CD4-positive, alpha-beta T cell treated with Interleukin-1 beta for 1 hour (primary cell): ENCODE measurements around the gene PROM1.

ENCODE experiments used
- DNase-seq, 2 donors: peaks; one replicate each; pipeline ENCODE4 v3.0.0-alpha.2; 2020 to 2022

The PROM1 gene

DNA sequence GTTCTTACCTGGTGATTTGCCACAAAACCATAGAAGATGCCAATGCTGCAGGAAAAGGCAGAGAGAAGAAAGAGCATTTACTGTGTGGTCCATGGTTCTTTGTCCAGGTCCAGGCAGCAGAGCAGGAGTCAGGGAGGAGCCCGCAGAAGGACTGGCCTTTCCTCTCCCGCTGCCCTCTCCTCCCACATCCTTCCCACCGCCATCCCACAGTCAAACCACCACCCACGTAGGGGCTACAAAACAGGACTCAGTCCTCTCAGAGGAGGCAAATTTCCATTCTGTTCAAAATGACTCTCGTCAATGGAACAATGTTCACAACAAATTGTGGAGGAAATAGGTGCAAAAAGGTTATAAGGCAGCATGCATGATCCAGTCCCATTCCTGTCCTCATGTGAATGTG is 58.6 kb downstream of the PROM1 start:
- no peak for DNase-seq

DNA sequence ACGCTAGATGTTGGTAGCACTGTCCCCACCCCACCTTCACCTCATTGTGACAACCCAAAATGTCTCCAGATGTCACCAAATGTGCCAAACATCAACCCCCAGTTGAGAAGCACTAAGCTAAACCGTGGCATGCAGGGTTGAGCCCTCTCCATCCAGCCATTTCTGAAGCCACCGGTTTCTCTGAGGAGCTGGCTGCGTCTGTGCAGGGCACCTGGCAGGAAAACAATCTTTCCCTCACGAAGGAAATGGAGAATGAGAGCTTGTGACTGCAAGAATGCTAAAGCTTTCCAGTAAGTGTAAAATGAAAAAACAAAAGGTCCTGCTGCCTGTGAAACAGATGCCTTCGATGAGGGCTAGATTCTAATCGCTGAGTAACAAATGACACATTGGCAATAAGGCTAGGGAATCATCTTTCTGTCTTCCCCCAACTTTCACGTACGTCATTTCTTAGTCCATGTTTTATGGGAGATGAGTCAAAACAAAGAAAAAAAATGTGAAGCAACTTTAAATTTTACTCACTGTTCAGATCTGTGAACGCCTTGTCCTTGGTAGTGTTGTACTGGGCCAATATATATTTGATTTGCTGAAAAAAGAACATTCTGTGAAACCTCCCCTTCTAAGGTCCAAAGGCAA is 59.9 kb downstream of the PROM1 start:
- DNase-seq, result no peak

DNA sequence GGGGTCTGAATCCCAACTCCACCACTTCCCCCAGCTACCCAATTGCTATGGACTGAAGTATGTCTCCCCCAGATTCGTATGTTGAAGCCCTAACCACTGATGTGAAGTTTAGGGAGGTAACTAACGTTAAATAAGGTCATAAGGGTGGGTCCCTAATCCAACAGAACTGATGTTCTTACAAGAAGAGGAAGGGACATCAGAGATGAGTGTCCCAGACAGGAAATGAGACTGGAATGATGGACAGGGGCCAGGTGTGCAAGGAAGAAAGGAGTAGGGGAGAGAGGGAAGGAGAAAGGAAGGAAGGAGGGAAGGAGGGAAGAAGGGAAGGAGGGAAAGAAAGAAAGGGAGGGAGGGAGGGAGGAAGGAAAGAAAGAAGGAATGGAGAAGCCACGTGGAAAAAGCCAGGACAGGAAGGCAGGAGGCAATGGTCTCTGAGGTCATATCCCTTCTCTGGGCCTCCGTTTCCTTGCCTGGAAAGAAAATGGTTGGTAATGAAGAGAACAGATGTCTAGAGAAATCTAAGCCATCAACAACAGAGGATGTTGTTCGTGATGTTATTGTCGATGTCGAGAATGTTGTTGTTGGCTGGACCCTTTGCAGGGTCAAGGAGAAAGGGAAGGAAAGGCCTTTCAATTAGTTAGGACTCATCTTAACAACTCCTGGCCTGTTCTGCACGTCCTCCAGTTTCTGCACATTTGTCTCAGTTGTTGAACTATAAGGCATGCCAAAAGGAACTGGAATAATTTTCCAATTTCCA is 61.8 kb downstream of the PROM1 start:
- DNase-seq, result no peak

DNA sequence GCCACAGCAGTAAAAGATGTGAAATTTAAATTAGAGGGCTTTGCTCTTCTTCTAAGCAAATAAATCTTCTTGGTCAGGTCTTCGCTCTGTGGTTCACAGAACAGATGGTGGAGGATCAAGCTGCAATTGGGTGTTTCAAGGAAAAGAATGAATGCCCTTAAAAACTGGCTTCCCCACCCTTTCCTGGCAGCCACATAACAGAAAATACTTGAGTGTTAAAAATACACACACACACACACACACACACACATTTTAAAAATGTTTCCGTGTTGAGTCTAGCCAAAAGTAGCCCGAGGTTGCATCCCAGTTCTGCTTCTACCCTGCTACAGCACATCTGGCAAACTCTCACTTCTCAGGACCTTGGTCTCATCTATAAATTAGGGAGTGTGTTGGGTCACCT is 64.2 kb downstream of the PROM1 start:
- DNase-seq, result no peak

DNA sequence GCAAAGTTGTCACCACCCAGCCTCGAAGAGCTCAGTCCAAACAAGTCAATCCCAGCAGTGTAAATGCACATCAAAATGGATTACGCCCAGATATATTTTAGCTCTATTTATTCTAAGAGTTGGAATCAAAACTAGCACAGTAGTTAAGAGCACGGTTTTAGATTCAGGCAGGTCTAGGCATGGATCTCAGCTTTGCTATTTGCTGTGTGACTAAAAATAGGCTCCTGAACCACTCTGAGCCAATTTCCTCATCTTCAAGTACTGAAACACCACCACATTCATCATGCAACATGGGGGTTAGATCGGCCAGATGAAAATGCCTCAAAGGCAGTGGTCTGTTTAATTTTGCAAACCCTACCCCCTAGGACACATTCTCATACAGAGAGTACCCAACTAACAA is 65.0 kb downstream of the PROM1 start:
- DNase-seq, result no peak

DNA sequence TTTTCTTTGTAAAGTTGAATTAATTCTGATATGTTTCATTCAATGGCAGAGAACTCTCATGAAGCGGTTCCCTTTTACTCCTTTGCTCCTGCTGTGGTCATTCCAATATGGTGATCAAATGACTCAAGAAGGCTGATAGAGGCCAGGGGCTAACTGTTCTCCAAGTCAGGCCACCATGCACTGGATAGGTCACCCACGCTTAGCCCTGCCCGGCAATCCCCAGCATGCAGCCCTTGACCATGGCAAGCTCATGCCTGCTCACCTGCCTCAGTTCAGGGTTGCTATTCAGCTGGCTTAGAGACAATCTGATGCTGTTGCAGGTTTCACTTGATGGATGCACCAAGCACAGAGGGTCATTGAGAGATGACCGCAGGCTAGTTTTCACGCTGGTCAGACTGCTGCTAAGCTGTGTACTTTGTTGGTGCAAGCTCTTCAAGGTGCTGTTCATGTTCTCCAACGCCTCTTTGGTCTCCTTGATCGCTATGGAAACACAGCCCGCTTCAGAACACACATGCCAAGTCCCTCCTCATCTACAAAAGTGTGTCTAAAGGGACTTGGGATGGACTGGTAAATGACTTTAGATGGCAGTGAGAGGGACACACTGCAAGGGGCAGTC is 65.7 kb downstream of the PROM1 start:
- DNase-seq, result no peak

DNA sequence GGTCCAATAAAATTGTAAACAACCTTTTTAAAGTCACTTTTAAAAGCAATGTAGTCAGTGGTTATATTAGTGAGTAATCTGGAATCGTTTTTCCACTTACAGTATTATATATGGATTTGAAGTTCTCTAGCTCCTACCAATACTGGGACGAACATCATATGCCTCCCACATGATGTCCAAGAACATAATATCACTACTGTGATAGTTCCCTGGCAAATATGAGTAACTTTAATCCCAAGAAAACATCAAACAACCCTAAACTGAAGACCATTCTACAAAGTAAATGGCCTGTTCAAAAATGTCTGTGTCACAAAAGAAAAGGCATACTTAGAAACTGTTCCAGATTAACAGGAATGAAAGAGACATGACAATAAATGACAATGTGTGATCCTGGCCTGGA is 67.3 kb downstream of the PROM1 start:
- no peak for DNase-seq

DNA sequence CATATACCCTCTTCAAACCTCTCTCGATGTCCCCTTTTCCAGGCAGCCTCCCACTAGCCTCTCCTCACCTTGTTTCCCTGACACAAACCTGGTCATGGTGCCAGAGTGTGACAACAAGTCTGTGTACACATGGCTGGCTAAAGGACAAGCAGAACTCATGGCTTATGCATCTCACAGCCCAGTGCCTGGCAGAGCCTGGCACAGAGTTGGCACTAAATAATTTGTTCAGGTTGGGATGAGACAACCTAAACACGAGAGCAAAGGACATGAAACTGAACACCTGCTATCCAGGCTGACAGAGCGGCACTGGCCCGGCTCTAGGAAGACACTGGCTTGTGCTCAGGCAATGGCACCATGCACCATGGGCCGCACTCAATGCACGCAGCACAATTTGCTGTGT is 72.7 kb downstream of the PROM1 start:
- no peak for DNase-seq

DNA sequence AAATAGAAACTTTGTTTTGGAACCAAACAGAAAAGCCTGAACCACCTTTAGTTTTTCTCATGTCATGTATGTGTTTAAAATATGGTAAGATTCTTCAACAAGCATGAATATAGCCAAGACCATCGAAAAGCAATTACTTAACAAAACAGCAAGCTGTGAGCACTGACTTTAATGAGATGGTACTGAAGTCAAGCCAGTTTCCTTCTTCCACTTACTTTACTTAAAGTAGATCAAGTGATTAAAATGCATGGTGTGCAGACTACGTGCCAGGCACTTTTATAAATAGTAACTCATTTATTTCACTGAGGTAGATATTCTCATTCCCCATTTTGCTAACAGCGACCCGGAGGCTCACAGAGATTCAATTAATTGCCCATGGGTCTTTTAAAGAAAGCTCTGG is 74.7 kb downstream of the PROM1 start:
- DNase-seq, result no peak

DNA sequence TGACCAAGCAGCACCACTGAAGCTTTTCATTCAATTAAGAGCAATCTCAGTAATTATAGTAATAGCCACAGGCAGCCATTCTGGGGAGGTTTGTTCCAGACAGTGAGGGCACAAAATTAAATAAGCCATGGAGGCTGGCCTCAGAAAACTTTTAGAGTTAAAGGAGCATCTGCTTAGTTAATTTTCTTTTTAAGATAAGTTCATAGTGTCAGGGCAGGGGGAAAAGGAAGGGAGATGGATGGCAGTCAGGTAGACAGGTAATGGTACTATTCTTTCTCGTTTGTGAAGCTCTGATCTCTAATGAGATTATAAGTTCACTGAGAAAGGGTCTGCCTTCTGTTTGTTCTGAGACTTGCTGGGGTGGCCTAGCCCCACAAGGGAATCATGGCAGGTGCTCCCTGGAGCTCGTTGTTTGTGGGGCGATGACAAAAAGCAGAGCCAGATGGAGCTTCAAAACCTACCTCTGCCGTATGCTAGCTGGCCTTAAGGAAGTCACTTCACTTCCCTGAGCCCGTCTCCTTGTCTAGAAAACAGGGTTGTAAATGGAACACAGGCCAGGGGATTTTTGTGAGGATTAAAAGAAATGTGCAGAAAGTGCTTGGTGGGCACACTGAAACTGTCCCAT is 76.2 kb downstream of the PROM1 start:
- no peak for DNase-seq

DNA sequence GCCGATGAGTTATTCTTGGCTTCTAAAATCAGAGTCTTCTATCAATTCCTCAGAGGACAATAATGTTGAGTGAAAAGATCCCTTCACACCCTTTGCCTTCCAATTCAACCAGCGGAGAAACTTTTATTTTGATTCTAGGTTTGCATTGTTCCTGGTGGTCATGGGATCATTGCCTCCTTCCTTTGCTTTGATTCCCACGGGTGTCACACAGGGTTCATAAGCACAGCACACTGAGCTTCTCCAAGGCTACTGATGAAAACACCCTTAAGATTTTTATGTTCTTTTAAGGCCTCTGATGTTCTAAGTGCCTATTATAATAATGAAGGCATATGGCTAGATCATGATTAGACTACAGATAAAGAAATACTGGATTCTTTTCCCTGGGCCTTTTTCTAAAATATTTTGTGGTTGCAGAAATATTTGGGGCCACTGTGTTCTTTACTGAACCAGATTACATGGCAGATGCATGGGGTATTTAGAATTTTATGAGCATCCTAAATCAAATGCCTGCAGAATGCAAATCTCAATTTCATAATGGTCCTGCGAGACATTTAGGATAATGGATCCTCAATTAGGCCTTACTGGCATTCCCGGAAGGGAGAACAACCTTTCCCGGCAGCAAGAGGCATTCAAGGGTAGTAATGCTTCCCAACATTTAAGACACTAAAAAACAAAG is 76.9 kb downstream of the PROM1 start:
- DNase-seq, result no peak

DNA sequence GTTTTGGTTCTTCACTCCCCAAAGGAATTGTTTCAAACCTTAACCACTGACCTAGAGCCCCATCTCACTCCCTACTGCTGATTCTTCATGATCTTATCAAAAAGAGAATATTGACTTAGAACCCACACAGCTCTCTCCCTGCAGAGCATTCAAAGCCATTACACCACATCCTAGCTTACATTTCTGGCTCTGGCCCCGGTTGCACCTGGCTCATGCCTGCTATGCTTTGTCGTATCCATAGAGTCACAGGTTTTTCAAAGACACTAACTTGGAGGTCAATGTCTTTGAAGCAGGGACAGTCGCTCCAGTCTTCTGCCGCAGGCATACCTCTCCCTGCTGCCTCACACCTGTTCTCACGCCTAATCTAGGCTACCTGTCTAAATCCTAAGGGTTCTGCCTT is 78.1 kb downstream of the PROM1 start:
- DNase-seq, result no peak

DNA sequence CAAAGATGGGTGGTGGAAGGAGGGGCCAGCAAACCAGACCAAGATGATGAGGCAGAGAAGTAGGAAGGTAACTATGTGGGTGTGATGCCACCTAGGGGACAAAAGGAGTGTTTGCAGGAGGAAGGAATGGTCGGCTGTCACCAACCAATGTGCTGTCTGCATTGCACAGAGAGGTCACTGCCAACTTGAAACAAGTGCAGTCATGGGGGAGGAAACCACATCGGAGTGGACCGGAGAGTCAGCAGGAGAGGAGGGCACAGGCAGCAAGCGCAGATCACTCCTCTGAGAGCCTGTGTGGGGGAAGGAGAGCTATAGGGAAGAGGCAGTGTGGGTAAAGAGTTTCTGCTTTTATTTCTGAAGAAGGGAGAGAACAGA is 82.4 kb downstream of the PROM1 start:
- peak; percentile 55 to 63 for DNase-seq

DNA sequence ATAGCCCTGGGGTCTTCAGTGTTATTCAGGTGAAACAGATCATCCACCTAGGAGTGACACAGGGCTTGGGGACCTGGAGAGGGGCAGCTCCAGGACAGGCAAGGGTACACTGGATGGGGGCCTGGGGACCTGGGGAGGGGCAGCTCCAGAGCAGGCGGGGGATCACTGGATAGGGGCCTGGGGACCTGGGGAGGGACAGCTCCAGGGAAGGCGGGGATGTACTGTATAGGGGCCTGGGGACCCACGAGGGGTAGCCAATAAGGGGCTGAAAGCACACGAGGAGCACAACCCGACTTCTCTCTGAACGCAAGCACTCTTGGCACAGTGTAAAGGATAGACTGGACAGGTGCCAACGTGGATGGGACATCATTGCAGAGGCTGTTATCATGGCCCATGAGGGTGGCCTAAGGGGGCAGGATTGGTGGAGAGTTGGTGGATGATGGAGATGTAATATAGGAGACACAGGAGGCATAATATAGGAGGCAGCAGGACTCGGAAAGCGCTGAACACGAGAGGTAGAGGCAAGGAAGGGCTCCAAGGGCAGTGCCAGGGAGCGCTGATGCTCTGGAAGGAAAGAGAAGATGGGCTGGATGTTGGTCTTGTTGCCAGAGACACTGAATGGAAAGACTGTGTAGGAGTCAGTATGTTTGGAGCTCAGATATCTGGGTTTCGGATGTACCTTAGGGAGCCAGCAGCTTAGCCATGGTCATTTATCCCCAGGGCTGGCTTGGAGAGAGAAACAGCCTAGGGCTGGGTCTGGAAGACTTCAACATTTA is 82.9 kb downstream of the PROM1 start:
- no peak for DNase-seq

DNA sequence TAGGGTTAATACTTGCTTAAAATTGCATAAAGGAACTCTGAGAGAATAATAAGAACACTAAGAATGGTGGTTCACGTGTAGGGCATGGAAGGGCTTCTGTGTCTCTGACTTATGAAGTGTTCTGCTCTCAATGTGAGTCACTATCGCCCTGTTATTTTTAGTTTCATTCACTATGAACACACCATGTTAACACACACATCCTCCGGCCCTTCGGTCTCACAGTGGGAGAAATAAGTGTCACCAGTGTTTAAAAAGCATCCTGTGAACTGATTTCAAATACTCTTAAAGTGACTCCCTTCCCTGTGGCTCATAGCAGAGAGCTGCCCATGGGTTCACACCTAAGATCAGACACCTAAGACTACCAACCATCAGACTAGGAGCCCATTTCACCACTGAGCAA is 87.0 kb downstream of the PROM1 start:
- DNase-seq, result no peak

DNA sequence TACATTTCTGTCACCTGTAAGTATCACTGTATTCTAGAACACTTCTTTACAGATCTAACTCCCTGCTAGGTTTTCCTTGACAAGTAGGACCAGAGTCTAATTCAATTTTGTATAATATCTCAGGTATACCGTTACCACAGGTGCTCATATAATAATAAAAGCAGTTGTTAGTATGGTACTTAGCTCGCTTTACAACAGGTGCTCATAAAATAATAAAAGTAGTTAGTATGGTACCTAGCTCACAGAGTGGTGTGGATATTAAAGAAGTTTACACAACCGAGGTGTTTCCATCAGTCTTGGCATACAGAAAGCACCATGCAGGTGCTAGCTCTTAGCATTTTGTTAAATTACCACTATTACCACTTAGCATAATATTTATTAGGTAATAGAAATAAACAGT is 88.0 kb downstream of the PROM1 start:
- no peak for DNase-seq

DNA sequence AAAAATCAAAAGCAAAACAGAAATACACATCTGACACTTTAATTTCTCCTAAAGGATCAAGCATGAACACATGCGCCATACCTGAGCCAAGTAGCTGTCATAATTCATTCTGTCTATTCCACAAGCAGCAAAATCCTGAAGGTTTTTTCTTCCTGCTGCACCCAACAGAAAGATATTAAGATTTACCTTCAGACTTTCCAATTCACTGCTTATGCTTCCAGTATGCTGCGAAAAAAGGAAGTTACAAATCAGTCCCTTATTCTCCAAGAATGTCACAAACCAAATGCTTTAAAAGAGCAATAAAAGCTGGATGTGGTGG is 91.7 kb downstream of the PROM1 start:
- DNase-seq, result no peak

DNA sequence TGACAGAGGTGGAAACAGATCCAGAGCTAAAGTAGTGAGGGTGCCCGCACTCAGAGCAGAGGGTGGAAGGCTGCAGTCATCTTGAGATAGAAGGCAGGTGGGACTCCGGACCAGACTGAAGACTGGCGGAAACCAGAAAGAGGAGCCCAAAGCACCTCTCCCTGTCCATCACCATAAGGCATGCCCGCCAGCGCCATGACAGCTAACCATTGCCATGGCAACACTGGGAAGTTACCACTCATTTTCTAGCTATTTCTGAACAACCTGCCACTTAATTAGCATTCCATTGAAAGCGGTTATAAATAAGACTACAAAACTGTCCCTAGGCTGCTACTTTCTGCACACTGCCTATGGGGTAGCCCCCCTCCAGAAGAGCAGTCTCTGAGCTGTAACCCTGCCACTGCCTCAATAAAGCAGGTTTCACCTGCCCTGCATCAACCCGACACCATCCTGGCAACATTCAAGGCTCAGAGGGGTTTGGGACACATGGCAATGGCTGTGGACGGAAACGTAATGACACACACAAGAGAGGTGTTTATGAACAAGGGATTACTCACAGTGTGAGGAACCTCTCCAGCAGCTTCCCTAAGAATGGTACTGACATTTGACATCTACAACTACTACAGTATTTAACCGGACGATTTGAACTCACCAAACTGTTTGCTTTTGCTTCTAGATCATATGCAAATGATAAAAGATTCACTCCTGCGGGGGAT is 93.1 kb downstream of the PROM1 start:
- no peak for DNase-seq

DNA sequence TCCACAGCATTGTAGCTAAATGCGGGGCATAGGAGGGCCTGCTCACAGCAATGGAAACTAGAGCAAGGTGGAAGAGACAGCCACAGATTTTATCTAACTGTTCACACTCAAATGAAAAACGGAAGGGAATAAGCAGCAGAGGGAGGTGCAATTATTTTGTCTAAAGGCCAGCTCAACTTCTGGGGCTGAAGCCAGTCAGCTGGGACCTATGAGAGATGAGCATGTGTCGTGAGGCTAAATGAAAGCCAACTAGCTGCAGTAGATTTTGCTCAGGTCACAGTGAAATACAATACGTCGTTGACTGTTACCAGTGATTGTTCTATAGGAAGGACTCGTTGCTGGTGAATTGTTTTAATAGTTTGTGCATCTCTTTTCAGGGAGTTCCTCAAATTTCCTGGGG is 94.4 kb downstream of the PROM1 start:
- no peak for DNase-seq

DNA sequence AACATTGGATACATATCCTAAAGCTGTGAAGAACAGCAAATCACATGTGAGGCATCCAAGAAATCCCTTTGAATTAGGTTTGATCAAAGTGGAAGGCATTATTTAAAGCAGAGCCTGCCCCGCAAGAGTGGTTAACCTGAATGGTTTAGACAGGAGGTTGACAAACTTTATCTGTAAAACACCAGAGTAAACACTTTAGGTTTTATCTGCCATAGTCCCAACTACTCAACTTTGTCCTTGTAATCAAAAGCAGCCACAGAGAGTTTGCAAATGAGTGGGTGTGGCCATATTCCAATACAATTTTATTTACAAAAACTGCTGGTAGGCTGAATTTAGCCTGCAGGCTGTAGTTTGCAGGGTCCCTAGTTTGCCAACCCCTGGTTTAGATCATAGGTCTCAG is 95.6 kb downstream of the PROM1 start:
- DNase-seq, result no peak

DNA sequence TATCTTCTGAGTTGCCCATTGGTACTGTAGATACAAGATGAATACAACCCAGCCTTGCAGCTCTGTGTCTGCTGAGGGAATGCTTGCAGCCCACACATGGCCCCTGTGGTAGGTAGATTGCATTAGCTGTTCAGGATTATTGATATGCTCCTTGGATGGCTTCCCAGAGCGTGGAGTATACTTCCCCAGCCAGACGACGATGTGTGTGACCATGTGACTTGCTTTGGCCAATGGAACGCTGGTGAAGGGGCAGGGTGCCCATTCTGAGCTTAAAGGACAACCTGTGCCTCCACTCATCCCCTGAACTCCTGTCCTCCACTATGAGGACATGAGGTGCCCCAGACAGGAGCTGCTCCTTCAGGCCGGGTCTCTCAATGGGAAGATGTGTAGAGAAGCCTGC is 96.9 kb downstream of the PROM1 start:
- no peak for DNase-seq

DNA sequence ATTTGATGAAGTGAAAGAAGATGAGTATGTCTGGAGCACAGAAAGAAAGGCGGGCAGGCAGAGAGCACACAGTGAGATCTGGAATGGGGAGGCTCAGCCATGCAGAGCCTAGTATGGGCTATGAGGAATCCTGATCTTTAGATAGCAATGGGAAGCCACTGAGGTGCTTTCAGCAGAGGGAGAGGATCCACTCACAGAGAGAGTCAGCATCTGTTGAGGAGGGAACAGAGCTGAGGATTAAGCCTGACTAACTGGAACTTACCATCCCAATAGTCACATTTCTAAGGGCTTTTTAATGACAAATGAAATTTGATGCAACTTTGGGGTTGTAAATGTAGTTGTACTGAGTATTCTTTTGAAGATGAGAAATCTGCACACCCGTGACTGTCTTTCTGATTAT is 100.2 kb downstream of the PROM1 start:
- no peak for DNase-seq
